OCI-LY7 (cell line): ENCODE results near the gene NBL1.

Experiments used
- EZH2phosphoT487 ChIP-seq: fragments of 200-600 bp; sonication (generic); IDR thresholded peaks from 2 replicates; pipeline ENCODE4 v1.6.1; 2018; ENCODE audit warnings: low read depth, borderline replicate concordance, mild to moderate bottlenecking, mixed run types, antibody characterized with exemption, low read length, moderate library complexity, mixed read lengths
- TF ChIP-seq, protein P1 (sequence below): fragments of 200-600 bp; sonication (generic); conservative IDR thresholded peaks from 2 replicates; pipeline ENCODE4 v1.5.1; 2014; ENCODE audit warnings: mild to moderate bottlenecking, antibody characterized with exemption, low read length, moderate library complexity, mixed read lengths

DNA sequence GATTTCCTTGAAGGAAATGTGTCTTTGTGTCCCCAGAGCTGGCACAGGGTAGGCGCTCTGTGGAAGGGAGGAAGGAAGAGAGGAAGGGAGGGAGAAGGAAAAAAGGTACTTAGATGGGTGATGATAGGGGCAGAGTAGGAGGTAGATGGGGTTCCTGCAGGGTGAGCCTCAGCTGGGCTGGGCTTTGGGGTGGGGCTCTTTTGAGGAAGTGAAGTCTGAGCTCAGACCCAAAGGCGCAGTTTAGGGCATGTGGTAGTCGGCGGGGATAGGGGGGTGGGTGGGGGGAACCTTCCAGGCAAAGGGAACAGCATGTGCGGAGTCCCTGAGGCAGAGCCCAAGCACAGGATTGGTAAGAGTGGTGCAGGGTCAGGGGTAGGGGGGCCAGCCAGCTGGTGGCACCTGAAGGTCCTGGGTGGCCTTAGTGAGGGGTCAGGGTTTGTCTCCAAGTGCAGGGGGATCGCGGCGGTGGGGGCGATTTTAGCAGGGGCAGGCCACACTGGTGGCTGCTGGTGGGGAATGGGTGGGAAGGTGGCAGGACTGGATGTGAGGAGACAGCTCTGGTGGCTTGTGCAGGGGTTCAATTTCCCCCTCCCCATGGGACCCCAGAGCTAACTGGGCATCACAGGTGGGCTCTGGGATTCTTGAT, 12.1 kb downstream of the NBL1 start:
- TF ChIP-seq, protein P1, sequence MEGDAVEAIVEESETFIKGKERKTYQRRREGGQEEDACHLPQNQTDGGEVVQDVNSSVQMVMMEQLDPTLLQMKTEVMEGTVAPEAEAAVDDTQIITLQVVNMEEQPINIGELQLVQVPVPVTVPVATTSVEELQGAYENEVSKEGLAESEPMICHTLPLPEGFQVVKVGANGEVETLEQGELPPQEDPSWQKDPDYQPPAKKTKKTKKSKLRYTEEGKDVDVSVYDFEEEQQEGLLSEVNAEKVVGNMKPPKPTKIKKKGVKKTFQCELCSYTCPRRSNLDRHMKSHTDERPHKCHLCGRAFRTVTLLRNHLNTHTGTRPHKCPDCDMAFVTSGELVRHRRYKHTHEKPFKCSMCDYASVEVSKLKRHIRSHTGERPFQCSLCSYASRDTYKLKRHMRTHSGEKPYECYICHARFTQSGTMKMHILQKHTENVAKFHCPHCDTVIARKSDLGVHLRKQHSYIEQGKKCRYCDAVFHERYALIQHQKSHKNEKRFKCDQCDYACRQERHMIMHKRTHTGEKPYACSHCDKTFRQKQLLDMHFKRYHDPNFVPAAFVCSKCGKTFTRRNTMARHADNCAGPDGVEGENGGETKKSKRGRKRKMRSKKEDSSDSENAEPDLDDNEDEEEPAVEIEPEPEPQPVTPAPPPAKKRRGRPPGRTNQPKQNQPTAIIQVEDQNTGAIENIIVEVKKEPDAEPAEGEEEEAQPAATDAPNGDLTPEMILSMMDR = no peak
- TF ChIP-seq EZH2phosphoT487 = no peak
